Measurements from ENCODE around the gene TTC29. TPM values are rescaled to one million over a fixed set of nuclear protein-coding genes. Genes with fewer than 3 reads are reported as not detected.

TTC29 gene
- total and polyA plus RNA-seq, 2 donors (not counting 1 experiment from before 2014, with no cell fraction given) = not detected

DNA sequence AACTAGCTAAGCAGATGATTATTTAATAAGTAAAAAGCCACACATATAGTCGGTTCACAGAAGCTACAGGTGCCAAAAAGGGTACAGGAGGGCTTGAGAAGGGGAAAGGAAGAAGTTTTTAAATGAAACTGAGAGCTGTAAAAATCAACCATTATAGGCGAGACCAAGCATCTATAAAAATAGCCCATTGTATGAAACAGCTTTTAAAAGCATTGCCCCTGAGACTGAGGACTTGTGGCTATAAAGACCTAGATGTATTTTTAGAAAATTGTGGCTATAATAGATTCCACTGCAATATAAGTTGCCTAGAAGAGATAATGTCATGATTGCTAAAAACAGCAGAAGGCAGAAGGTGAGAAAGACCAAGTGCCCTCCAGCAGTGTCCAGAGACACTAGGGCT is 15.0 kb upstream of the TTC29 start:
- Histone ChIP-seq H3K4me1 (ENCODE audit: control insufficient read depth in 2 of 2, insufficient read depth in 2 of 2, low read length in 2 of 2) (no peaks in the 10 kb centered on the region), H3K36me3 (replicated peaks in 1 of 2; ENCODE audit: control extremely low read depth in 1 of 2, control insufficient read depth in 1 of 2, extremely low read depth in 1 of 2, insufficient read depth in 2 of 2, low read length in 1 of 2) (no peaks in the 10 kb centered on the region), H3K9ac (ENCODE audit: low read length) (no peak overlapping the region), H4K20me1 (ENCODE audit: control insufficient read depth, insufficient read depth, low read length, poor library complexity, severe bottlenecking) (no peaks in the 10 kb centered on the region), H2AFZ (ENCODE audit: insufficient read depth, low read depth, low read length, poor library complexity, severe bottlenecking) (no peak overlapping the region), H3K4me2 (replicated peaks; ENCODE audit: low read depth, low read length, poor library complexity, severe bottlenecking) (no peak overlapping the region), H3K9me3 (ENCODE audit: control extremely low read depth in 1 of 3, control insufficient read depth in 2 of 3, insufficient read depth in 1 of 3, low read length in 2 of 3) (no peaks in the 10 kb centered on the region), H3K79me2 (ENCODE audit: control insufficient read depth, insufficient read depth, low read length) (no peaks in the 10 kb centered on the region), H3K4me3 (ENCODE audit: control extremely low read depth in 1 of 5, extremely low read depth in 1 of 5, insufficient read depth in 1 of 5, low read depth in 2 of 5, low read length in 4 of 5) (no peak overlapping the region), H3K27ac (ENCODE audit: low read length in 2 of 2) (no peak overlapping the region), H3K27me3 (replicated peaks in 1 of 4; ENCODE audit: control extremely low read depth in 1 of 4, control insufficient read depth in 3 of 4, insufficient read depth in 4 of 4, low read length in 3 of 4) (peaks cover 0 to 3% (median under 1%) of the 10 kb centered on the region in 4 experiments)
- peaks cover 2% of the 10 kb centered on the region for H3K9me3 Mint-ChIP-seq (ENCODE audit: insufficient read depth)
- H3K27me3 Mint-ChIP-seq = peaks cover 26% of the 10 kb centered on the region
- intact Hi-C loops (cut with micrococcal nuclease) = no loop called here
- no peak overlapping the region for H3K27ac Mint-ChIP-seq
- no peak overlapping the region for H3K4me3 Mint-ChIP-seq
- CTCF ChIA-PET = interaction anchor here (1.7 kb wide), 1 partner anchor 11 kb away, joined by 3 read pairs; no protein-coding TSS in a partner anchor
- ATAC-seq (ENCODE audit: low read depth) = no peak
- POLR2A ChIA-PET = no interaction called here
- no peak for DNase-seq
- no peaks in the 10 kb centered on the region for H3K4me1 Mint-ChIP-seq
- no CpG with 5 or more reads among the region's 2 CpGs for WGBS (ENCODE audit: insufficient coverage)
- TF ChIP-seq, protein P1, sequence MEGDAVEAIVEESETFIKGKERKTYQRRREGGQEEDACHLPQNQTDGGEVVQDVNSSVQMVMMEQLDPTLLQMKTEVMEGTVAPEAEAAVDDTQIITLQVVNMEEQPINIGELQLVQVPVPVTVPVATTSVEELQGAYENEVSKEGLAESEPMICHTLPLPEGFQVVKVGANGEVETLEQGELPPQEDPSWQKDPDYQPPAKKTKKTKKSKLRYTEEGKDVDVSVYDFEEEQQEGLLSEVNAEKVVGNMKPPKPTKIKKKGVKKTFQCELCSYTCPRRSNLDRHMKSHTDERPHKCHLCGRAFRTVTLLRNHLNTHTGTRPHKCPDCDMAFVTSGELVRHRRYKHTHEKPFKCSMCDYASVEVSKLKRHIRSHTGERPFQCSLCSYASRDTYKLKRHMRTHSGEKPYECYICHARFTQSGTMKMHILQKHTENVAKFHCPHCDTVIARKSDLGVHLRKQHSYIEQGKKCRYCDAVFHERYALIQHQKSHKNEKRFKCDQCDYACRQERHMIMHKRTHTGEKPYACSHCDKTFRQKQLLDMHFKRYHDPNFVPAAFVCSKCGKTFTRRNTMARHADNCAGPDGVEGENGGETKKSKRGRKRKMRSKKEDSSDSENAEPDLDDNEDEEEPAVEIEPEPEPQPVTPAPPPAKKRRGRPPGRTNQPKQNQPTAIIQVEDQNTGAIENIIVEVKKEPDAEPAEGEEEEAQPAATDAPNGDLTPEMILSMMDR (IDR thresholded peaks at IDR 0.05) = no peak
- no peak for TF ChIP-seq EZH2 (IDR thresholded peaks at IDR 0.05; ENCODE audit: borderline replicate concordance, insufficient read depth, low read depth, low read length, poor library complexity, severe bottlenecking)

DNA sequence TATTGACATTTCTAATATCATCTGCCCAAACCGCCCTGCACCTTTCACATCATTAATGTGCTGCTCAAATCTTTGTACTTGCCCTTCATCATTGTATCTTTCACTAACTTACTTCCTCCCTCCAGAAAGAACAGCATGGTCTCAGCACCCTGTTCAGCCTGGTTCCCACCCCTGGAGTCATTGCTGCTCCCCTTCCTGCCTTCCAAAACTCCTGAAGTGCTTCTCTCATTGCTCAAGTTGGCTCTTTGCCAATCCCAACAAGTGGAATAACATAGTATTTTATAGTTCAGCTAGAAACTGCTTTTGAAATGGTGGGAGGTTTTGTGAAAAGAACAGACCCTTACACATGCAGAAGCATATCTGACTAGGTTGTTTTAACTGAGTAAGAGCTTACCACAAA is 14.0 kb upstream of the TTC29 start:
- H3K4me3 Mint-ChIP-seq = no peak overlapping the region
- H3K27ac ChIP-seq (ENCODE audit: low read length in 2 of 2) = no peak overlapping the region
- H4K20me1 ChIP-seq (ENCODE audit: control insufficient read depth, insufficient read depth, low read length, poor library complexity, severe bottlenecking) = no peaks in the 10 kb centered on the region
- H3K36me3 ChIP-seq (replicated peaks in 1 of 2; ENCODE audit: control extremely low read depth in 1 of 2, control insufficient read depth in 1 of 2, extremely low read depth in 1 of 2, insufficient read depth in 2 of 2, low read length in 1 of 2) = no peaks in the 10 kb centered on the region
- H3K4me2 ChIP-seq (replicated peaks; ENCODE audit: low read depth, low read length, poor library complexity, severe bottlenecking) = no peak overlapping the region
- no peaks in the 10 kb centered on the region for H3K4me1 ChIP-seq (ENCODE audit: control insufficient read depth in 2 of 2, insufficient read depth in 2 of 2, low read length in 2 of 2)
- no peak overlapping the region for H2AFZ ChIP-seq (ENCODE audit: insufficient read depth, low read depth, low read length, poor library complexity, severe bottlenecking)
- no peak overlapping the region for H3K9ac ChIP-seq (ENCODE audit: low read length)
- no peaks in the 10 kb centered on the region for H3K9me3 Mint-ChIP-seq (ENCODE audit: insufficient read depth)
- ATAC-seq (ENCODE audit: low read depth) (no peak), DNase-seq (no peak)
- no peaks in the 10 kb centered on the region for H3K9me3 ChIP-seq (ENCODE audit: control extremely low read depth in 1 of 3, control insufficient read depth in 2 of 3, insufficient read depth in 1 of 3, low read length in 2 of 3)
- no peak overlapping the region for H3K27ac Mint-ChIP-seq
- WGBS (ENCODE audit: insufficient coverage) = 83% methylated on average over 1 of the region's 1 CpG
- ChIA-PET POLR2A (no interaction called here), CTCF (interaction anchor here (1.7 kb wide), 1 partner anchor 12 kb away, joined by 3 read pairs; no protein-coding TSS in a partner anchor)
- H3K79me2 ChIP-seq (ENCODE audit: control insufficient read depth, insufficient read depth, low read length) = no peaks in the 10 kb centered on the region
- intact Hi-C loops (cut with micrococcal nuclease) = no loop called here
- H3K27me3 ChIP-seq (replicated peaks in 1 of 4; ENCODE audit: control extremely low read depth in 1 of 4, control insufficient read depth in 3 of 4, insufficient read depth in 4 of 4, low read length in 3 of 4) = peaks cover 0 to 4% (median 2%) of the 10 kb centered on the region in 4 experiments
- peaks cover 35% of the 10 kb centered on the region for H3K27me3 Mint-ChIP-seq
- TF ChIP-seq, protein P1 (IDR thresholded peaks at IDR 0.05) = no peak
- no peak for TF ChIP-seq EZH2 (IDR thresholded peaks at IDR 0.05; ENCODE audit: borderline replicate concordance, insufficient read depth, low read depth, low read length, poor library complexity, severe bottlenecking)
- no peaks in the 10 kb centered on the region for H3K4me1 Mint-ChIP-seq
- no peak overlapping the region for H3K4me3 ChIP-seq (ENCODE audit: control extremely low read depth in 1 of 5, extremely low read depth in 1 of 5, insufficient read depth in 1 of 5, low read depth in 2 of 5, low read length in 4 of 5)
